ENCODE results near the gene CADPS2. TPM values are rescaled to one million over a fixed set of nuclear protein-coding genes. Genes with fewer than 3 reads are reported as not detected.
"Not testable (repeated sequence)": the region's sequence is repeated elsewhere in the genome, so short reads cannot be mapped to it uniquely, and the experiment has no call there.

The CADPS2 gene
- total RNA-seq, 1 donor from 2014 or later: 3.1 TPM

GRCh38 chr7:122298618-122299017, 587.6 kb downstream of the CADPS2 start:
- H3K4me3 Mint-ChIP-seq: no peak overlapping the region
- peaks cover 98% of the 10 kb centered on the region for H3K27me3 Mint-ChIP-seq (ENCODE audit: low read depth)
- DNase-seq (ENCODE audit: low read depth, low spot score): no peak
- peaks cover 12% of the 10 kb centered on the region for H3K4me1 Mint-ChIP-seq
- no peaks in the 10 kb centered on the region for H3K36me3 Mint-ChIP-seq (ENCODE audit: low read depth)
- no peak overlapping the region for H3K27ac Mint-ChIP-seq (ENCODE audit: unreplicated experiment)
- no peaks in the 10 kb centered on the region for H3K9me3 Mint-ChIP-seq
- TF ChIP-seq CTCF (conservative IDR thresholded peaks at IDR 0.05): no peak

DNA sequence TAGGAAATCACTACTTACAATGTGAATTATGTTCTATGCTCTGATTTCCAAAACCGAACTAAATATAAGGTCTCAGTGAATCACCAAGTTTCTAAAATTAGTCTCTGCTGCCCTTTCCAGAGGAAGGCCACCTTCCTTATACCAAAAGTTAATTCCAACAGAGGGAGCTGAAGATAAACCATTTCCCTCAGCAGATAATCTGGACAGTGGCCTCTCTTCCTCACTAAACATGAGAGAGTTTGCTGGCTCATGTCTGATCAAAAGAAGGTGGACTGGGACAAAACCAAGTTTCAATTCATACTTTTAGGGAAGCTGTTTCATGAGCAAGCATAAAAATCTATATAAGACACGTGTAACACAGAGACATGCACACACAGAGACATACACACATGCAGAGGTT, 588.1 kb downstream of the CADPS2 start:
- TF ChIP-seq CTCF (conservative IDR thresholded peaks at IDR 0.05): no peak
- no peak for DNase-seq (ENCODE audit: low read depth, low spot score)
- Mint-ChIP-seq H3K36me3 (ENCODE audit: low read depth) (no peaks in the 10 kb centered on the region), H3K4me1 (peaks cover 12% of the 10 kb centered on the region), H3K4me3 (no peak overlapping the region), H3K27me3 (ENCODE audit: low read depth) (peaks cover 96% of the 10 kb centered on the region), H3K9me3 (no peaks in the 10 kb centered on the region), H3K27ac (ENCODE audit: unreplicated experiment) (no peak overlapping the region)

DNA sequence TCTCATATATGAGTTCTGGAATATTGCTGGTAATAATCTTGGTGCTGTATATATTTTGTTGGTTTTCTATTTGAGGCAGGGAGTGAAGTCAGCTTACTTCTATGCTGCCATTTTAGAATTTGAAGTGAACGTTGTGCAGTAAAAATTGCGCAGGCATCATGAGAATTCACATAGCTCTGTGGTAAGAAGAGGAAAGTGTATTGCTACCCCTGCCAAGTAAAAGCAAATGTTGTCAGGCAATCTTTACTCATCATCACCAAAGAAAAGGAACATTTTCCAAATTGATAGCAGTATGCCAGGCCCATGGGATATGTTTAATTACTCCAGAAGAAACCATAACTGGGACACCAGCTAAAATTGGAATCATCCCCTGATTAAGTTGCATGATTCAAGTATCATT, 595.1 kb downstream of the CADPS2 start:
- peaks cover 82% of the 10 kb centered on the region for H3K27me3 Mint-ChIP-seq (ENCODE audit: low read depth)
- H3K36me3 Mint-ChIP-seq (ENCODE audit: low read depth): no peaks in the 10 kb centered on the region
- H3K4me3 Mint-ChIP-seq: no peak overlapping the region
- H3K9me3 Mint-ChIP-seq: peaks cover 8% of the 10 kb centered on the region
- no peak for DNase-seq (ENCODE audit: low read depth, low spot score)
- no peak overlapping the region for H3K27ac Mint-ChIP-seq (ENCODE audit: unreplicated experiment)
- H3K4me1 Mint-ChIP-seq: no peaks in the 10 kb centered on the region
- TF ChIP-seq CTCF (conservative IDR thresholded peaks at IDR 0.05): no peak

DNA sequence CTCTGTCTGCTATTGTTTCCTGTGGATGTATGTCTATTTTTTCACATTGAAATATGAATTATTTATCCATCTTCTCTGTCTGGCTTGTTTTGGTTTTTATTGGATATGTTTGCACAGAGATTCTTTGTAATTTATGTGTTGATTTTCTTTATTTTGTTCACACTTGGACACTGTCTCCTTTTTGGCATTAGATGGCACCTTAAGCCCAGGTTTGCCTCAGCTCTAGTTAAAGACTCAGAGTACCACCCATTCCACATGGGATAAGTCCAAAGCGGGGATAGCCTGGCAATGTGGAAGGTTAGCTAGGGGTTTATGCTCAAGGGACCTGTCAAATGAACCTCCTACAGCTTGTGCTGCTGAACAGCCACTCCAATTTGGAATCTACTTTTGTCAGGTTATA, 595.8 kb downstream of the CADPS2 start:
- DNase-seq (ENCODE audit: low read depth, low spot score): no peak
- H3K9me3 Mint-ChIP-seq: peaks cover 8% of the 10 kb centered on the region
- H3K36me3 Mint-ChIP-seq (ENCODE audit: low read depth): no peaks in the 10 kb centered on the region
- no peak for TF ChIP-seq CTCF (conservative IDR thresholded peaks at IDR 0.05)
- H3K4me3 Mint-ChIP-seq: no peak overlapping the region
- no peaks in the 10 kb centered on the region for H3K4me1 Mint-ChIP-seq
- peaks cover 75% of the 10 kb centered on the region for H3K27me3 Mint-ChIP-seq (ENCODE audit: low read depth)
- H3K27ac Mint-ChIP-seq (ENCODE audit: unreplicated experiment): no peak overlapping the region

DNA sequence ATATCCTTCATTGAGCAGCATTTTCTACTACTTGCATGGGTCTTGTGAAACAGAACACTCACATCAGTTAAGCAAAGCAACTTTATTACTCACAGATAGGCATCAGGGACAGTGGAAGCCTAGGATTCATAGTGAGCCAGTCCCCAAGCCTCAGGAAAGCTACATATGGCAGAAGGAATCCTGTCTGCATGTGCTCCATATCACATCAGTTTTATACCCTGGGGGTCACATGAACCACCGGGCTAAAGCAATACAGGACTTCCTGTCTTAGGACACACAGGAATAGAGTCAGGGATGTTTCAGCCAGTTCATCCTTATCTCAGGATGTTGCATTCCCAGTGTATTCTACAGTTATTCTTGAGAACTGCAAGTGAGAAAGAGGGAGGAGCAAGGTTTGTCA, 596.8 kb downstream of the CADPS2 start:
- Mint-ChIP-seq H3K4me1 (peaks cover 4% of the 10 kb centered on the region), H3K9me3 (peaks cover 8% of the 10 kb centered on the region), H3K36me3 (ENCODE audit: low read depth) (no peaks in the 10 kb centered on the region), H3K4me3 (no peak overlapping the region), H3K27ac (ENCODE audit: unreplicated experiment) (no peak overlapping the region), H3K27me3 (ENCODE audit: low read depth) (peaks cover 64% of the 10 kb centered on the region)
- TF ChIP-seq CTCF (conservative IDR thresholded peaks at IDR 0.05): no peak
- no peak for DNase-seq (ENCODE audit: low read depth, low spot score)

DNA sequence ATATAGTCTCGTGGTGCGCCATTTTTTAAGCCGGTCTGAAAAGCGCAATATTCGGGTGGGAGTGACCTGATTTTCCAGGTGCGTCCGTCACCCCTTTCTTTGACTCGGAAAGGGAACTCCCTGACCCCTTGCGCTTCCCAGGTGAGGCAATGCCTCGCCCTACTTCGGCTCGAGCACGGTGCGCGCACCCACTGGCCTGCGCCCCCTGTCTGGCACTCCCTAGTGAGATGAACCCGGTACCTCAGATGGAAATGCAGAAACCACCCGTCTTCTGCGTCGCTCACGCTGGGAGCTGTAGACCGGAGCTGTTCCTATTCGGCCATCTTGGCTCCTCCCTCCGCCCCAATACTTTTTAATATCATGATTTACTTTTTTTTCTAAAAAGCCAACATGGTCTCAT, 601.7 kb downstream of the CADPS2 start:
- H3K27ac Mint-ChIP-seq (ENCODE audit: unreplicated experiment); H3K36me3 Mint-ChIP-seq (ENCODE audit: low read depth); H3K4me1 Mint-ChIP-seq; H3K9me3 Mint-ChIP-seq; DNase-seq (ENCODE audit: low read depth, low spot score): not testable (repeated sequence)
- Mint-ChIP-seq H3K27me3 (ENCODE audit: low read depth) (peaks cover 28% of the 10 kb centered on the region), H3K4me3 (peak overlapping the region; percentile 83)
